Stimulated activated CD8-positive, alpha-beta memory T cell treated with anti-CD3 and anti-CD28 coated beads, Interleukin-4, amount 100 ng/mL, for 1 hour (primary cell): ENCODE measurements around the gene TMEM178A.
"Not testable (repeated sequence)": the region's sequence is repeated elsewhere in the genome, so short reads cannot be mapped to it uniquely, and the experiment has no call there.

Source experiments
- DNase-seq, 2 donors: peaks; one replicate each; pipeline ENCODE4 v3.0.0-alpha.2; 2020; ENCODE audit warnings: low read depth in 2 of 2, low spot score in 1 of 2

The TMEM178A gene

DNA sequence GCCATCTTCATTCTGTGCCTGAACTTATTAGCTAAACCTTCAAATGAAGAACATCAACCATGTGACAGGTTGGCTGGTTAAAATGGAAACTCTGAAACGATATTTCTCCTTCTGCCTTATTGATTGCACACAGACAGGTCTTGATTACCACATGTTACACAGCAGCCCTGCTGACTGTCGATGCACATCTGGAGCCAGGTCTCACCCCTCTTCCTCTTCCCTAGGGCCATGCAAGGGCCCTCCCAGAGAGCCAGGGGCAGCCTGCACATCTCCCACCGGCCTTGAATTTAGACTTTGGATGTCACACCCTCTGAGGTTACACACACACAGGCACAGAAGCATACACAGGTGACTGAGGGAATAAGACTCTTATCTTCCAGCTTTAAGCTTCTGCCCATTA, 45.1 kb downstream of the TMEM178A start:
- no peak for DNase-seq

GRCh38 chr2:39712953-39713352, 47.2 kb downstream of the TMEM178A start:
- DNase-seq, result no peak

DNA sequence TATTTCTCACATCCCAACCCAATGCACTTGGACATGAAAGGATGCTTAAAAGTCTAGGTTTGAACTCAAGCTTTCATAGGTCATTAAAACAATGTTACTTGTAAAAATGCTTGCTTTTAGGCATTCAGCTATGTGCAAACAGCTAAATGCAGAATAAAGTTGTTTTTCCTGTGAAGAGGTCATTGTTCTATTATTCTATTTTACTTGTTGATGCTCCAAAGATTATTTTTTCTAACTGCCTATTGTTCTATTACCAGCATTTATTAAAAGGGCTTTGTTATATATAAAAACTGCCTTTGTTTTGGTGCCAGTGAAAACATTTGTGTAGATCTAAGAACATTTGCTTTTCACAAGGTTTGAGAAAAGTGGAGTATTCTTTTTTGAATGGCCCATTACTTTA, 49.4 kb downstream of the TMEM178A start:
- DNase-seq, result no peak

DNA sequence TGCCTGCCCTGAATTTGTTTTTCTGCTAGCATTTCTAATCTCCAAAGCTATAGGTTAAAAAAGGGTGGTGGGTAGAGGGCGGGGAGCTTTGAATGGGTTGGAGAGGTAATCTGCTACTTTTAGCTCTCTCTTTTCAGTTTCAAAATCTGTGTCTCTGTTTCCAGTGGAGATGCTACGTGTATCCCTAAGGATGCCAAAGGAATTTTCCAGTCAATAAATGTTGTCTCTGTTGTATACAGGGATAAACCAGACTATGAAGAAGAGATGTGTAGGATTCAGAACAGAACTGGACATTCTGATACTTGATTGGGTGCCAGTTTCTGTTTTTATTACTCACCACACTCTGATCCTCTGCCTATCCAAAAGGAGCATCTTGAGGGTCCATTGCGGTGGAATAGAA, 50.1 kb downstream of the TMEM178A start:
- no peak for DNase-seq

- no peak for DNase-seq
These were observed 51.4 kb downstream of the TMEM178A start for GRCh38 chr2:39717067-39717466.

DNA sequence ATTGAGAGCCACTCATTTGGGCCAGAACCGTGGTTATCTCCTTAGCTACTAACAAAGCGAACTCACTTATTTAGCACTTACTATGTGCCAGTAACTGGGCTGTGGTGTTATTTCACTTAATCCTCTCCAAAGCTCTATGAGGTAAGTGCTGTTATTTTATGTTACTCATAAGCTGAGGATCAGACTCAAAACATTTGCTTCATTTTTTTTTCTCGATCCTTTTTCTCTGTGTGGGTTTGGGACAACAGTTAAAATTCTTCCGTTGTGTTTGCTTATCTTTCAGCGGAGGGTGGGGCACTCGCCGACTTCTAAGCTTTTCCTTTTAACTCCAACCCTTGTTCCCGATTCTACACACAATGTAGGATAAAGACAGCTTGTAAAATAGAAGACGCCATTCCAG, 52.8 kb downstream of the TMEM178A start:
- DNase-seq, result no peak

GRCh38 chr2:39719317-39719716, 53.6 kb downstream of the TMEM178A start:
- DNase-seq, result no peak

DNA sequence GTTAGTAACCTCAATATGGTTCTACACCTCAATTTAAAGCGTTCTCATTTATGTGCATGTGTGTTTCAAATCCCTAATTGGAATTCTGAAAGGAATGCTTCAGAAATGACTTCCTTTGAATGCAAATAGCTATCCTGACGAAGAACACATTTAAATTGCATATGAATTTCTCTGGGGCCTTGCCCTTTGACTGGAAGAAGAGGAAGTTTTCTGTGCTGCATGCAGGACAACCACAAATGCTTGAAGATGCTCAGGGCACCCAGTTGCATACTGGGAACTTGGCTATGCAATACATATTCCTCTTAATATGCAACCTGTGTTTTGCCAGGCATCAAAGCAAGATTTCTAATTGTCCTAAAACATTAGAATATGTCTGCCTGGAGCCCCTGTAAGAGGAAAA, 55.3 kb downstream of the TMEM178A start:
- DNase-seq, result no peak

GRCh38 chr2:39723497-39723896, 57.8 kb downstream of the TMEM178A start:
- DNase-seq, result no peak

DNA sequence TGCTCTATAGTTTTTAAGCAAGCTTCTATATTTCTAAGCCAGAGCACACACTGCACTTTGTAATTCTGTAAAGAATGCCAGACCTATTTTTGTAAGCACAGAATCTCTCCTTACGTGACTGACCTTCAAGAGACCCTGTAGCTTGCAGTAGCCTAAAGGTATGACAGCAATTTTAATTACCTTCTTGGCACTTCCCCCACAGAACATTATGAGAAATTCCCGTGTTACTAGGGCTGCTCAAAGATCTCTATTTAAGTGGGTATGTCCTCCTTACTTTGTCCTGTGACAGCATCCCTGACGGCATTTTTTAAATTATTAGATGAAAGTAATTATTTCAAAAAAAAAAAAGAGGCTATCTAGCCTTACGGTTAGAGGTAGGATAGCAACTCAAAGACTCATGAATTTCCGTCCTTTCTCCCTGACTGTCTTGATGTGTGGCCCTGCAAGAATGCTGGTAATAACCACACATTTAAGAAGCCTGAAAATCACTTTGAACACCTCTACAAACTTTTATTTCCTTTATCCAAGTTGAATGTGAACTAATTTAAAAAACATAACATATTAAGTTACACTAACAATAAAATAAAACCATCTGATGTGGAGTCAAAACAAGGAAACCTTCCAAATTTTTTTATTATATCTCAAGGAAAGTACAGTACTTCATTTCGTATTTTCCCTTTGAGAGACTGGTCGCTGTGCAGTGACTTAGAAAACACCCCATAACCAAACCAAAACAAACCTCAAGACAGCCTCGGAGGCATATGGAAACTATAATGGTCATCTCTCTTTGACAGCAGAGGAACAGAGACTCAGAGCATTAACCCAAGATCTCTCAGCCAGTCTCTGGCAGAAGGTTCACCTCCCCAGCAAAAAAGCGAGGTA, 58.5 kb downstream of the TMEM178A start:
- no peak for DNase-seq

- no peak for DNase-seq
These were observed 59.1 kb downstream of the TMEM178A start for GRCh38 chr2:39724828-39725144.

DNA sequence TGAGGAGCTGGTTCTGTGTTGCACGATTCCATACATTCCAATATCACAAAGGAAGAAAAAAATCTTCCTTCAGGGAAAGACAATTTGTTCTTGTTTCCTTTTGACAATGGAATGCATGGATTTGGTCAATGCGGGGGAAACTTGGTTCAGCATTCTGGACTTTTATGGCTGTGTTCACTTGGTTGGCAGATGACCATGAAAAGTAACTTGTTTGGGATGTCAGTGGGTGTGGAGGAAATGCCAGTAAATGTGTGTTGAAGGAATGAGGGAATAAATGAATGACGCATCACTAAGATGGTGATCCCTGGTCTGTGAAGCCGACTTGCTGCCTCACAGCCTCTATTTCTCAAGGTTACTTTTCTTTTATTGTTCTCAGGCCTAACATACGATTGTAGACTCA, 59.7 kb downstream of the TMEM178A start:
- no peak for DNase-seq

DNA sequence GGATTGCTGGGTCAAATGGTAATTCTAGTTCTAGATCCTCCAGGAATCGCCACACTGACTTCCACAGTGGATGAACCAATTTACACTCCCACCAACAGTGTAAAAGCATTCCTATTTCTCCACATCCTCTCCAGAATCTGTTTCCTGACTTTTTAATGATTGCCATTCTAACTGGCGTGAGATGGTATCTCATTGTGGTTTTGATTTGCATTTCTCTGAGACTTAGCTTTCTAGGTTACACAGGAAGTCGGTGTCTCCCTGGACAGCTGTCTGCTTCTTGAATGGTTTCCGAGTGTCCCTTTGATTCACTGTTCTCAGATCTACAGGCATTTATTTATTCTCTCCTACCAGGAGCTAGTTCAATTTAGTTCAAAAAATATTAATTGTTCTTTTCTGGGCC, 62.4 kb downstream of the TMEM178A start:
- DNase-seq, result not testable (repeated sequence)

GRCh38 chr2:39728941-39729351, 63.2 kb downstream of the TMEM178A start:
- DNase-seq, result no peak

DNA sequence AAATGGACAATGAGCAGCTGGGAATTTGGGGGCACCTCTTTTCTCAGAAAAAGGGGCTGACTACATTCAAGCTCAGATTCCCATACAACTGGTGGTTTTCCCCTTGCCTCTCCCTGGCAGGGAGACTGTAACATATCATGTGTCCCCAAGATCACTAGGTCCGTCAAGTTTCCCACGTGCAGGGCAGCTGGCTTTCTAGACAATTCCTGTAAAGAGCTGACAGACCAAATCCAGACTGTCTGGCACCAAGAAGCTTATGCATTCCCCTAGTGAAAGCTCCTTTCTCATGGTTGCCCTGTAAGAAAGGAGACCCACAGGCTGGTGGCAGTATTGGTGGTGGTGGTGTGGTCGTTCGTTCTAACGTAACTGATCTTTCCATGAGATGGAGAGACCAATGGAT, 64.6 kb downstream of the TMEM178A start:
- DNase-seq, result no peak

GRCh38 chr2:39730685-39731302, 65.1 kb downstream of the TMEM178A start:
- no peak for DNase-seq

DNA sequence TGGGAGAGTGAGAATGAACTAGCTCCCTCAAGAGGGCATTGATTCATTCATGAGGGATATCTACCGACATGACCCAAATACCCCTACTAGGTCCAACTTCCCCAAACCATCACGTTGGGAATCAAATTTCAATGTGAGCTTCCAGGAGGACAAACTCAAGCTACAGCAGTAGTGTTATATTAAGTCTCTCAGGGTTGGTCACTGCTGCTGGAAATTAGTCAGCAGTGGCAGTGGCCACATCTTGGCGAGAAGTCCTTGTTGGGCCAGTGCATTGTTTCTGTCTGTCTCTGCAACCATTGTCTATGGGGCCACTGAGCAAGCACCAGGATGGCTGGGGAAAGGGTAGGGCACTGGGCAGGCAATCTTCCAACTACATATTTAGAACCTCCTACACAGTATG, 65.8 kb downstream of the TMEM178A start:
- no peak for DNase-seq

DNA sequence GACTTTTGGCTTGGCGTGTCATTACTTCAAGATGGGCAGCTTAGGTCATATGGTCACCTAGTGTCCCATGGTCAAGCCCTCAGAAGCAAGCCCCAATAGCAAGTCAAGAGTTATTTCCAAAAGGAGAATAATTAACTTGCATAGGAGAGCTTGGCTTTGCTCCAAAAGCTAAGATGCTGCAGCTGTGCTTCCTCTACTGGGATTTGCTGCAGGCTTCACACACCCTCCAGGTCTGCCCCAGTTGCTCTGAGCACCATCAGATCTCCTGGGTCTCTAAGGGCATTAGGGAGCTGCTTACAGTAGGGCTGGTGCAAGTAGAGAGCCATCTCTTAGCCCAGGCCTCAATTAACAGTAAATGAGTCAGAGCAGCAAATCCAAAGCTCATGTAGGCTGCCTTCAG, 66.8 kb downstream of the TMEM178A start:
- DNase-seq, result no peak

DNA sequence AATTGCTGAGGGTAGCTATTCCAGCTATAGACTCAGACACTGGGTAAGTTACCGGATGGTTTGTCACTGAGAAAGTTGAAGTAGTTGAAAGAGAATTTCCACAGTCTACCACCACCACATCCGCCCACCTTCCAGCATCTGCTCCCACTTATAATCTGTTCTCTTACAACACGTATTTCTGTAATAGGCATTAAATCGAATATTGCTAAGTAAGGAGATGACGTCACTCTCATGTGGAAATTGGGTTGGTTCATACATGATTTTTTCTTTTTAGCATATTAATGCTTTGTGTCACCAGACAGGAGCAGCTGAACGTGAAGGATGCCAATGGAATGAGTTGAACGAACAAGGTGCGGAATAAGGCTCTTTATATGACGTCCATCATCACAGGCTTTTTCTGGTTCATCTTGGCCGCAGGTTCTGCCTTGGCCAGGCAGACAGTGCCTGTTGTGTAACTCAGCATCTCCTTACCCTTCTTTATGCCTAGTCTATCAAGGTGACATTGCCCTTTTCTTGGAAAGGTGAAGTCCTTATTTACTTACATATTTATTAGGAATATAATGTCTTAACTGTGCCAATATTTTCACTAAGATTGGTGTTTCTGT, 67.5 kb downstream of the TMEM178A start:
- no peak for DNase-seq

DNA sequence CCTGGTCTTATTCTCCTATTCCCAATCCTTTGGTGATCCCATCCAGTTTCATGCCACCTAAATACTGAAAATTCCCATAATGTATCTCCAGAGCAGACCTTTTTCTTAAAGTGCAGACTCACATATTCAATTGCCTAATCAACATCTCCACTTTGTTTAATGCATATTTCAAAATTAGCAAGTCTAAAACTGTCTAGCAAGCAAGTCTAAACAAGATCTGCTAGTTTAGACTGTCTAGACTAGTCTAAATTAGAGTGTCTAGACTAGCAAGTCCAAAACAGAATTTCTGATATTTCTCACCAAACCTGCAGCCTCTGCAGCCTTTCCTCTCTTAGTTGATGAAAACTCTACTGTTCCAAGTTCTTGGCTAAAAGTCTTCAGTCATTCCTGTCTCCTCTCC, 68.7 kb downstream of the TMEM178A start:
- DNase-seq, result no peak

- DNase-seq, result no peak
These were observed 69.9 kb downstream of the TMEM178A start for GRCh38 chr2:39735648-39736047.

- no peak for DNase-seq
These were observed 70.9 kb downstream of the TMEM178A start for GRCh38 chr2:39736640-39737039.

DNA sequence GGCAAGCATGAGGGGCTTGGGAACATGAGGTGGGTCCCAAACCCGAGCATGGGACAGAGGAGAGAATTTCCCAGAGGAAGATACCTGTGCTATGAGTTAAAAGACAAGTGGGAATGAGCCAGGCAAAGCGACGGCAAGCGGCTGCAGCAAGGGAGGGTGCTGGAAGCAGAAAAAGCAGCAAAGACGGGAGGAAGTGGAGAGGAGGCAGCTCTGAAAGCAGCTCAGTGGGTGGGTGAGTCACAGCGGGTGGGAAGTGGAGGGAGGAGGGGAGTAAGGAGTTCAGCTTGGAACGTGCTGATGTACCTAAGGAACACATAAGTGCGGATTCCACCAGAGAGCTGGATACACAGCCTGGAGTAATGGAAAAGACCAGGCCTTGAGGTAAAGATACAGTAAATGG, 71.9 kb downstream of the TMEM178A start:
- DNase-seq, result no peak
